ENCODE results near the gene RNF169.

RNF169 gene

GRCh38 chr11:74744277-74744676, 4.4 kb upstream of the RNF169 start:
- WGBS (ENCODE audit: extremely low coverage, insufficient coverage, insufficient read length): no CpG with 5 or more reads among the region's 4 CpGs
- Histone ChIP-seq H3K27ac (ENCODE audit: low read depth, low read length) (no peak overlapping the region), H2AFZ (ENCODE audit: insufficient read depth, low read length, poor library complexity) (no peak overlapping the region)

GRCh38 chr11:74746868-74747267, 1.8 kb upstream of the RNF169 start:
- no peak overlapping the region for H3K18ac ChIP-seq (ENCODE audit: low read length)
- no peak overlapping the region for H2BK5ac ChIP-seq (ENCODE audit: low read depth, low read length, poor library complexity)
- WGBS (ENCODE audit: extremely low coverage, insufficient coverage, insufficient read length): no CpG with 5 or more reads among the region's 3 CpGs
- H3K14ac ChIP-seq (ENCODE audit: low read length): no peak overlapping the region
- H3K23ac ChIP-seq (ENCODE audit: low read length): no peak overlapping the region
- H3K27ac ChIP-seq (ENCODE audit: low read depth, low read length): no peak overlapping the region
- no peak overlapping the region for H3K4me2 ChIP-seq (ENCODE audit: low read length)
- no peak overlapping the region for H3K4ac ChIP-seq (ENCODE audit: low read depth, low read length)
- H4K91ac ChIP-seq (ENCODE audit: low read depth, low read length): no peak overlapping the region
- H3K36me3 ChIP-seq (ENCODE audit: control insufficient read depth in 1 of 2, insufficient read depth in 2 of 2, low read length in 2 of 2): no peaks in the 10 kb centered on the region
- H2AFZ ChIP-seq (ENCODE audit: insufficient read depth, low read length, poor library complexity): no peak overlapping the region
- H3K4me3 ChIP-seq (ENCODE audit: low read depth, low read length): no peak overlapping the region
- peaks cover 6% of the 10 kb centered on the region for H3K79me1 ChIP-seq (ENCODE audit: low read length)
- H3K4me1 ChIP-seq (ENCODE audit: control insufficient read depth in 1 of 2, insufficient read depth in 2 of 2, low read length in 2 of 2): peaks cover 2 to 3% of the 10 kb centered on the region in 2 experiments
- H2BK120ac ChIP-seq (ENCODE audit: insufficient read depth, low read length, poor library complexity): no peak overlapping the region
- no peak overlapping the region for H3K9ac ChIP-seq (ENCODE audit: low read length)
- peaks cover 5% of the 10 kb centered on the region for H3K79me2 ChIP-seq (ENCODE audit: control insufficient read depth, insufficient read depth, low read length, poor library complexity)
- no peak overlapping the region for H4K8ac ChIP-seq (ENCODE audit: low read depth, low read length)
- H3K27me3 ChIP-seq (ENCODE audit: insufficient read depth, low read length): no peaks in the 10 kb centered on the region
- no peak overlapping the region for H2AK5ac ChIP-seq (ENCODE audit: low read length)
- DNase-seq: no peak
- no peak overlapping the region for H4K12ac ChIP-seq (ENCODE audit: low read depth, low read length)
- H2BK12ac ChIP-seq (ENCODE audit: low read length): no peak overlapping the region
- H3K9me3 ChIP-seq (ENCODE audit: insufficient read depth, low read depth, low read length): peaks cover 3% of the 10 kb centered on the region

More at GRCh38 chr11:74744277-74744676, 4.4 kb upstream of the RNF169 start:
- no peak for DNase-seq
- H3K9ac ChIP-seq (ENCODE audit: low read length): no peak overlapping the region
- H3K14ac ChIP-seq (ENCODE audit: low read length): no peak overlapping the region
- H2BK120ac ChIP-seq (ENCODE audit: insufficient read depth, low read length, poor library complexity): no peak overlapping the region
- H4K91ac ChIP-seq (ENCODE audit: low read depth, low read length): no peak overlapping the region
- no peak overlapping the region for H3K4ac ChIP-seq (ENCODE audit: low read depth, low read length)
- no peak overlapping the region for H3K23ac ChIP-seq (ENCODE audit: low read length)
- H2BK12ac ChIP-seq (ENCODE audit: low read length): no peak overlapping the region
- peaks cover 4% of the 10 kb centered on the region for H3K79me1 ChIP-seq (ENCODE audit: low read length)
- H3K79me2 ChIP-seq (ENCODE audit: control insufficient read depth, insufficient read depth, low read length, poor library complexity): peaks cover 3% of the 10 kb centered on the region
- peaks cover 2 to 3% of the 10 kb centered on the region in 2 experiments for H3K4me1 ChIP-seq (ENCODE audit: control insufficient read depth in 1 of 2, insufficient read depth in 2 of 2, low read length in 2 of 2)
- H4K12ac ChIP-seq (ENCODE audit: low read depth, low read length): no peak overlapping the region
- no peak overlapping the region for H3K18ac ChIP-seq (ENCODE audit: low read length)
- peaks cover 3% of the 10 kb centered on the region for H3K9me3 ChIP-seq (ENCODE audit: insufficient read depth, low read depth, low read length)
- no peaks in the 10 kb centered on the region for H3K27me3 ChIP-seq (ENCODE audit: insufficient read depth, low read length)
- H2AK5ac ChIP-seq (ENCODE audit: low read length): no peak overlapping the region
- no peak overlapping the region for H4K8ac ChIP-seq (ENCODE audit: low read depth, low read length)
- no peak overlapping the region for H3K4me2 ChIP-seq (ENCODE audit: low read length)
- H3K36me3 ChIP-seq (ENCODE audit: control insufficient read depth in 1 of 2, insufficient read depth in 2 of 2, low read length in 2 of 2): no peaks in the 10 kb centered on the region
- H3K4me3 ChIP-seq (ENCODE audit: low read depth, low read length): no peak overlapping the region
- H2BK5ac ChIP-seq (ENCODE audit: low read depth, low read length, poor library complexity): no peak overlapping the region

DNA sequence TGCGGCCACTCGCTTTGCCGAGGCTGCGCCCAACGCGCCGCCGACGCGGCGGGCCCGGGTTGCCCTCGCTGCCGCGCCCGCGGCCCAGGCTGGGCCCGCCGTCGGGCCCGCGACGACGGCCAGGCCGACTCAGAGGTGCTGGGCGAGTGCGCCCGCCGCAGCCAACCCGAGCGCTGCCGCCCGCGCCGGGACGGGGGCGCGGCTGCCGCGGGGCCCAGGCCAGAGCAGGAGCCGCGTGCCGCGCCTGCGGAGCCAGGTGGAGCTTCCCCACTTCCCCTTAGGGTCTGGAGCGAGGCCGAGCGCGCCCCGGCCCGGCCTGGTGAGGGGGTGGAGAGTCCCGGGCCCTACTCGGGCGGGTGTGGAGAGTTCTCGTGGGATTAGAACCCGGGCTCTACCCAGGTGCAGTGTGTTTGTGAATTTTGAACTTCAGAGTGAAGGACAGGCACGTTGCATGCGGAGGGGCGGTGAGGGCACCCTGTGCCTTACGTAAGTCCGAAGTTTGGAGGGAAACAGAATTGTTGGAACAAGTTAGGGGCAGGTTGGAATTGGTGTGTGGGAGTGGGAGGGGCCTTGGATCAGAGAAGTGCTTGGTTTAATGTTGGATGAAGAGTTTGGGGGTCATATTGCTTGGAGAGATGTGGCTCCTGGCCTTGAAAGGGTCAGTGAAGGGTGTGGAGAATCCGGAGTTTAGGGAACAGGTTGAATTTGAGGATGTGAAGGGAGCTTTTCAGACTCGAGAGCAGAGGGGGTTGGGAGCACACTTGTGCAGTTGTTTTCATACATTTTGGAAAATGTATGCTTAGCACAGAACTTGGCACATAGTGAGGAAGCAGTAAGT, 697 bp downstream of the RNF169 start:
- Histone ChIP-seq H4K12ac (ENCODE audit: low read depth, low read length) (peak overlapping the region; percentile 71), H3K79me2 (ENCODE audit: control insufficient read depth, insufficient read depth, low read length, poor library complexity) (peaks cover 5% of the 10 kb centered on the region), H3K4ac (ENCODE audit: low read depth, low read length) (peak overlapping the region; percentile 76), H2AFZ (ENCODE audit: insufficient read depth, low read length, poor library complexity) (peak overlapping the region; percentile 83), H3K9ac (ENCODE audit: low read length) (peak overlapping the region; percentile 99), H4K8ac (ENCODE audit: low read depth, low read length) (peak overlapping the region; percentile 92), H3K4me3 (ENCODE audit: low read depth, low read length) (peak overlapping the region; percentile 91), H3K27ac (ENCODE audit: low read depth, low read length) (peak overlapping the region; percentile 77), H3K27me3 (ENCODE audit: insufficient read depth, low read length) (no peaks in the 10 kb centered on the region), H3K23ac (ENCODE audit: low read length) (no peak overlapping the region), H3K4me1 (ENCODE audit: control insufficient read depth in 1 of 2, insufficient read depth in 2 of 2, low read length in 2 of 2) (peaks cover 2 to 4% of the 10 kb centered on the region in 2 experiments), H3K18ac (ENCODE audit: low read length) (peak overlapping the region; percentile 87), H3K79me1 (ENCODE audit: low read length) (peaks cover 6% of the 10 kb centered on the region), H3K9me3 (ENCODE audit: insufficient read depth, low read depth, low read length) (no peaks in the 10 kb centered on the region), H4K91ac (ENCODE audit: low read depth, low read length) (peak overlapping the region; percentile 90), H2AK5ac (ENCODE audit: low read length) (no peak overlapping the region), H3K36me3 (ENCODE audit: control insufficient read depth in 1 of 2, insufficient read depth in 2 of 2, low read length in 2 of 2) (no peaks in the 10 kb centered on the region), H2BK12ac (ENCODE audit: low read length) (peak overlapping the region; percentile 12), H3K14ac (ENCODE audit: low read length) (peak overlapping the region; percentile 91), H2BK120ac (ENCODE audit: insufficient read depth, low read length, poor library complexity) (peak overlapping the region; percentile 84), H3K4me2 (ENCODE audit: low read length) (peak overlapping the region; percentile 95), H2BK5ac (ENCODE audit: low read depth, low read length, poor library complexity) (peak overlapping the region; percentile 84)
- no CpG with 5 or more reads among the region's 63 CpGs for WGBS (ENCODE audit: extremely low coverage, insufficient coverage, insufficient read length)
- DNase-seq: peak; percentile 33 to 64

DNA sequence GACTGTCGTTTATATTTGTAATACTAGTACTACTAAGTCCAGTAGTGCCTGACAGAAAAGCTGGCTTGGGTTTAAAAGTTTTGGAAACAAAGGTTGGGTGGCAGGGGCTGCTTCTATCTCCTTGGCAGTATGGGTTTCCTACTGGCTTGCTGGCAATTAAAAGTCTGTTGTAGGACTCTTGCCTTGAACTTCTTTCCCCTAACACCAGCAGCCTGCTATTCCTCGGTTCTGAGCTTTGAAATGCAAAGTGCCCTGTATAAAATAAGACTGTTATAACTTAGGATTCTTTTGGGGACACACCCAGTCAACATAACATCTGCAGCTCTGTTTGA, 1.3 kb downstream of the RNF169 start:
- peaks cover 5% of the 10 kb centered on the region for H3K79me2 ChIP-seq (ENCODE audit: control insufficient read depth, insufficient read depth, low read length, poor library complexity)
- no peak for DNase-seq
- no peak overlapping the region for H3K27ac ChIP-seq (ENCODE audit: low read depth, low read length)
- H3K4me2 ChIP-seq (ENCODE audit: low read length): peak overlapping the region; percentile 95
- H3K79me1 ChIP-seq (ENCODE audit: low read length): peaks cover 6% of the 10 kb centered on the region
- no peaks in the 10 kb centered on the region for H3K9me3 ChIP-seq (ENCODE audit: insufficient read depth, low read depth, low read length)
- no peak overlapping the region for H3K23ac ChIP-seq (ENCODE audit: low read length)
- no peak overlapping the region for H3K18ac ChIP-seq (ENCODE audit: low read length)
- H3K36me3 ChIP-seq (ENCODE audit: control insufficient read depth in 1 of 2, insufficient read depth in 2 of 2, low read length in 2 of 2): no peaks in the 10 kb centered on the region
- peaks cover 5 to 7% of the 10 kb centered on the region in 2 experiments for H3K4me1 ChIP-seq (ENCODE audit: control insufficient read depth in 1 of 2, insufficient read depth in 2 of 2, low read length in 2 of 2)
- H3K27me3 ChIP-seq (ENCODE audit: insufficient read depth, low read length): no peaks in the 10 kb centered on the region
- no peak overlapping the region for H3K9ac ChIP-seq (ENCODE audit: low read length)
- no peak overlapping the region for H4K8ac ChIP-seq (ENCODE audit: low read depth, low read length)
- no peak overlapping the region for H2BK5ac ChIP-seq (ENCODE audit: low read depth, low read length, poor library complexity)
- H2BK120ac ChIP-seq (ENCODE audit: insufficient read depth, low read length, poor library complexity): no peak overlapping the region
- no CpG with 5 or more reads among the region's 2 CpGs for WGBS (ENCODE audit: extremely low coverage, insufficient coverage, insufficient read length)
- no peak overlapping the region for H2AFZ ChIP-seq (ENCODE audit: insufficient read depth, low read length, poor library complexity)
- H2BK12ac ChIP-seq (ENCODE audit: low read length): no peak overlapping the region
- peak overlapping the region; percentile 17 for H3K4ac ChIP-seq (ENCODE audit: low read depth, low read length)
- no peak overlapping the region for H4K91ac ChIP-seq (ENCODE audit: low read depth, low read length)
- H4K12ac ChIP-seq (ENCODE audit: low read depth, low read length): no peak overlapping the region
- H3K14ac ChIP-seq (ENCODE audit: low read length): no peak overlapping the region
- no peak overlapping the region for H2AK5ac ChIP-seq (ENCODE audit: low read length)
- H3K4me3 ChIP-seq (ENCODE audit: low read depth, low read length): no peak overlapping the region
